GM23248 (cell line): Measurements from ENCODE around the gene UBIAD1. TPM values are rescaled to one million over a fixed set of nuclear protein-coding genes. Genes with fewer than 3 reads are reported as not detected.
A peak's percentile ranks its signal among the peaks of the same experiment; 100 is the strongest.

ENCODE experiments used
- DNase-seq: peaks from one replicate; pipeline ENCODE4 v3.0.0-alpha.2; 2015
- H2AFZ ChIP-seq: fragments of 200-600 bp; sonication (generic); 2 replicates; pipeline ENCODE4 v1.6.1; 2016; ENCODE audit warnings: antibody characterized with exemption
- H3F3A ChIP-seq: fragments of 200-600 bp; sonication (generic); 2 replicates; pipeline ENCODE4 v1.6.1; 2016; ENCODE audit warnings: mild to moderate bottlenecking, antibody characterized with exemption, mixed run types; ENCODE audit not compliant: insufficient read depth
- H3K27ac ChIP-seq: fragments of 200-600 bp; sonication (generic); 2 replicates; pipeline ENCODE4 v1.5.1; 2016; ENCODE audit warnings: mild to moderate bottlenecking
- H3K27me3 ChIP-seq: fragments of 200-600 bp; sonication (generic); replicated peaks from 2 replicates; pipeline ENCODE4 v1.6.1; 2016; ENCODE audit warnings: mild to moderate bottlenecking; ENCODE audit not compliant: insufficient read depth
- H3K36me3 ChIP-seq: fragments of 200-600 bp; sonication (generic); 2 replicates; pipeline ENCODE4 v1.6.1; 2016; ENCODE audit warnings: low read depth, mild to moderate bottlenecking
- H3K4me1 ChIP-seq: fragments of 200-600 bp; sonication (generic); 2 replicates; pipeline ENCODE4 v1.6.1; 2016; ENCODE audit warnings: mild to moderate bottlenecking; ENCODE audit not compliant: insufficient read depth
- H3K4me2 ChIP-seq: fragments of 200-600 bp; sonication (generic); one replicate; pipeline ENCODE4 v1.6.1; 2016; ENCODE audit warnings: mild to moderate bottlenecking; ENCODE audit not compliant: unreplicated experiment
- H3K4me3 ChIP-seq: fragments of 200-600 bp; sonication (generic); 2 replicates; pipeline ENCODE4 v1.5.1; 2016; ENCODE audit warnings: mild to moderate bottlenecking
- H3K79me2 ChIP-seq: fragments of 200-600 bp; sonication (generic); 2 replicates; pipeline ENCODE4 v1.6.1; 2016; ENCODE audit warnings: mild to moderate bottlenecking; ENCODE audit not compliant: insufficient read depth
- H3K9ac ChIP-seq: fragments of 200-600 bp; sonication (generic); 2 replicates; pipeline ENCODE4 v1.6.1; 2016; ENCODE audit warnings: mild to moderate bottlenecking
- H3K9me2 ChIP-seq: fragments of 200-600 bp; sonication (generic); 2 replicates; pipeline ENCODE4 v1.6.1; 2016; ENCODE audit warnings: mixed run types, mild to moderate bottlenecking, moderate library complexity; ENCODE audit not compliant: insufficient read depth
- H3K9me3 ChIP-seq: fragments of 200-600 bp; sonication (generic); one replicate; pipeline ENCODE4 v1.6.1; 2017; ENCODE audit warnings: low read depth
- H4K20me1 ChIP-seq: fragments of 200-600 bp; sonication (generic); 2 replicates; pipeline ENCODE4 v1.6.0; 2016; ENCODE audit not compliant: insufficient read depth
- EZH2 ChIP-seq: fragments of 200-600 bp; sonication (generic); IDR thresholded peaks from 2 replicates; pipeline ENCODE4 v1.6.1; 2018; ENCODE audit warnings: antibody characterized with exemption, mild to moderate bottlenecking; ENCODE audit not compliant: insufficient read depth, poor library complexity, severe bottlenecking
- EZH2phosphoT487 ChIP-seq: fragments of 200-600 bp; sonication (generic); IDR thresholded peaks from 2 replicates; pipeline ENCODE4 v1.6.1; 2018; ENCODE audit warnings: antibody characterized with exemption, moderate library complexity, mild to moderate bottlenecking, low read depth; ENCODE audit not compliant: insufficient read depth
- WGBS, 2 experiments: methylation state at CpG; one replicate each; pipeline ENCODE4 v1.1.6; 2015 to 2017; ENCODE audit warnings: low lambda C conversion rate in 2 of 2, low coverage in 1 of 2; ENCODE audit errors: missing lambda C conversion rate in 2 of 2; 5-methylcytosine and 5-hydroxymethylcytosine counted together
- in situ Hi-C: fragments of 300-500 bp; cut with MboI; formaldehyde crosslinking; loops from 2 replicates; pipeline ENCODE4 v1.15.0; 2020
- polyA plus RNA-seq: library from polyadenylated mRNA; unstranded; fragments of >200 nt; fragmentation: Nextera tagmentation; extraction: Ambion mirVana; gene quantifications from 2 replicates; pipeline ENCODE4 v1.2.1, GENCODE V29; 2016
- total RNA-seq: library from RNA; depleted of rRNA; stranded (reverse); fragments of >200 nt; shearing (Covaris generic); gene quantifications from 2 replicates; pipeline ENCODE4 v1.2.3, GENCODE V29; 2014

The UBIAD1 gene
- total and polyA plus RNA-seq, 2 experiments from 2014 or later = 5.2 to 8.1 TPM

- H3K9ac ChIP-seq = no peak overlapping the region
- 86 to 90% methylated on average over 5 of the region's 5 CpGs for WGBS, 2 experiments
- peaks cover 8% of the 10 kb centered on the region; the same call in 1 of the 2 replicates for H3K4me1 ChIP-seq
- H4K20me1 ChIP-seq = no peaks in the 10 kb centered on the region
- no peak for DNase-seq
- H3K9me3 ChIP-seq = no peaks in the 10 kb centered on the region
- H3K79me2 ChIP-seq = peaks cover 39% of the 10 kb centered on the region
- no peaks in the 10 kb centered on the region for H3K36me3 ChIP-seq
- H3K27ac ChIP-seq = no peak overlapping the region
- in situ Hi-C loops = no loop called here
- no peaks in the 10 kb centered on the region for H3K27me3 ChIP-seq
- TF ChIP-seq EZH2 (no peak), EZH2phosphoT487 (no peak)
- H3F3A ChIP-seq = peaks cover 11% of the 10 kb centered on the region
- H3K4me3 ChIP-seq = no peak overlapping the region
- no peak overlapping the region for H3K4me2 ChIP-seq
- no peaks in the 10 kb centered on the region for H3K9me2 ChIP-seq
- H2AFZ ChIP-seq = no peak overlapping the region
Measured at GRCh38 chr1:11279152-11279551, 6.2 kb downstream of the UBIAD1 start.

DNA sequence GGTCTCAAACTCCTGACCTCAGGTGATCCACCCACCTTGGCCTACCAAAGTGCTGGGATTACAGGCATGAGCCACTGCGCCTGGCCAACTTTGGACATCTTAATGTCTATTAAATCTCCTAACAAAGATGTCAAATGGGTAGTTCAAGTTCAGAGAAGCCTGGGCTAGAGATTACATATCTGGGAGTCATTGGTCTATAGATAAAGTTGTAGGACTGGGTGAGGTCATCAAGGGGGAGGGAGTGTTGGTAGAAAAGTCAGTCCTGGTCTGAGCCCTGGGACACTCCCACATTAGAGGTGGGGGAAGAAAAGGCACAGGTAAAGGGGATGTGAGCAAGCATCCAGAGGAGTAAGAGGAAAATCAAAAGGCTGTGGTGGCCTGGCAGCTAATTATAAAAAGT lies 6.6 kb downstream of the UBIAD1 start:
- Histone ChIP-seq H3K9me2 (no peaks in the 10 kb centered on the region), H3K27me3 (no peaks in the 10 kb centered on the region), H4K20me1 (no peaks in the 10 kb centered on the region), H2AFZ (no peak overlapping the region), H3K4me2 (no peak overlapping the region), H3K9ac (no peak overlapping the region), H3K4me3 (no peak overlapping the region), H3K4me1 (peaks cover 4% of the 10 kb centered on the region; the same call in 1 of the 2 replicates), H3K9me3 (no peaks in the 10 kb centered on the region), H3F3A (peaks cover 11% of the 10 kb centered on the region), H3K27ac (no peak overlapping the region), H3K79me2 (peaks cover 34% of the 10 kb centered on the region), H3K36me3 (no peaks in the 10 kb centered on the region)
- DNase-seq = no peak
- 94 to 100% methylated on average over 1 of the region's 1 CpG for WGBS, 2 experiments
- in situ Hi-C loops = no loop called here
- no peak for TF ChIP-seq EZH2
- TF ChIP-seq EZH2phosphoT487 = no peak

GRCh38 chr1:11280719-11281376 lies 7.8 kb downstream of the UBIAD1 start:
- H3K4me2 ChIP-seq = no peak overlapping the region
- no peak overlapping the region for H3K9ac ChIP-seq
- no peaks in the 10 kb centered on the region; the same call in 1 of the 2 replicates for H3K4me1 ChIP-seq
- H3F3A ChIP-seq = peaks cover 11% of the 10 kb centered on the region
- TF ChIP-seq EZH2phosphoT487 (no peak), EZH2 (no peak)
- no peak for DNase-seq
- H3K9me3 ChIP-seq = no peaks in the 10 kb centered on the region
- H3K27ac ChIP-seq = no peak overlapping the region
- no peaks in the 10 kb centered on the region for H3K36me3 ChIP-seq
- H4K20me1 ChIP-seq = no peaks in the 10 kb centered on the region
- H3K9me2 ChIP-seq = no peaks in the 10 kb centered on the region
- WGBS, 2 experiments = 93% methylated on average over 4 of the region's 4 CpGs
- H3K79me2 ChIP-seq = peaks cover 22% of the 10 kb centered on the region; the same call in 1 of the 2 replicates
- in situ Hi-C loops = no loop called here
- H2AFZ ChIP-seq = no peak overlapping the region
- no peak overlapping the region for H3K4me3 ChIP-seq
- H3K27me3 ChIP-seq = no peaks in the 10 kb centered on the region

DNA sequence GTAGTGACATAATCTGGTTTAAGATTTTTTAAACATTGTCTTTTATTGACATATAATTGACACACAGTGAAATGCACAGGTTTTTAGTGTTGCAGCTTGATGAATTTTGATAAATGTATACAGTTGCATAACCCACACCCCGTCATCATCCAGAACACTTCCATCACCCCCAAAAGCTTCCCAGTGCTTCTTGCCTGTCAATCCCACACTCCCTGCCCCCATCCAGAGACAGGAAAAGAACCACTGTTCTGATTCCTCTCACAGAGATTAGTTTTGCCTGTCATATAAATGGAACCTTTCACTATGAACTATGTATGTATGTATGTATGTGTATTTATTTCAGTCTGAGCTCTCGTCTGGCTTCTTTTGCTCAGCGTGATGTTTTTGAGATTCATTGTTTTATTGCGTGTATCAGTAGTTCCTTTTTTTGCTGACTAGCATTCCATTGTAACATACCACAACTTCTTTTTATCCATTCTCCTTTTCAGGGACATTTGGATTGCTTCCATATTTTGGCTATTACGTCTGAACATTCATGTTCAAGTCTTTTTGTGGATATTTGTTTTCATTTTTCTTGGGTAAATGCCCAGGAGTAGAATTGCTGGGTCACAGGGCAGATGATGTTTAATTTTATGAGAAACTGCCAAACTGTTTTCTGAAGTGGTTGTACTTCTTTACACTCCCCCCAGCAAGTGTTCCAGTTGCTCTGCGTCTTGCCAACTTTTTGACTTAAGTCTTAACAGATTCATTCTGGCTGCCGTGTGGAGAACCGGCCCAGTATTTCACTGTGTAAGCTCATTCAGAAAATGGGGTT lies 8.7 kb downstream of the UBIAD1 start:
- in situ Hi-C loops = no loop called here
- TF ChIP-seq EZH2 = no peak
- TF ChIP-seq EZH2phosphoT487 = no peak
- H3K27ac ChIP-seq = no peak overlapping the region

More for the DNA sequence above, 8.7 kb downstream of the UBIAD1 start:
- Histone ChIP-seq H3K4me2 (no peak overlapping the region), H3K4me3 (no peak overlapping the region), H3K27me3 (no peaks in the 10 kb centered on the region), H4K20me1 (no peaks in the 10 kb centered on the region), H3F3A (peaks cover 11% of the 10 kb centered on the region), H3K9me2 (no peaks in the 10 kb centered on the region), H2AFZ (no peak overlapping the region), H3K36me3 (no peaks in the 10 kb centered on the region), H3K9me3 (no peaks in the 10 kb centered on the region), H3K79me2 (peaks cover 14% of the 10 kb centered on the region; the same call in 1 of the 2 replicates), H3K4me1 (no peaks in the 10 kb centered on the region; the same call in 1 of the 2 replicates), H3K9ac (no peak overlapping the region)
- 51 to 54% methylated on average over 8 of the region's 8 CpGs for WGBS, 2 experiments
- DNase-seq = peak; percentile 27
